HCT116 (cell line): ENCODE measurements around the gene HMGCS2. TPM values are rescaled to one million over a fixed set of nuclear protein-coding genes. Genes with fewer than 3 reads are reported as not detected.
"Not testable (repeated sequence)": the region's sequence is repeated elsewhere in the genome, so short reads cannot be mapped to it uniquely, and the experiment has no call there.

Experiments
- ATAC-seq: fragments of 200-7000 bp; cut with Tn5 transposase; 2 replicates; pipeline ENCODE4 v1.9.1; 2020; ENCODE audit warnings: mild to moderate bottlenecking, moderate library complexity
- BruUV-seq: library from RNA; stranded (reverse); fragments of 400-500 nt; replicated peaks from 2 replicates; lab custom pipeline; 2021; lab: Mats Ljungman, UMichigan
- CTCF ChIA-PET: fragments of 300-600 bp; sonication (Branson Sonifier 250); formaldehyde crosslinking; loops from one replicate; lab custom pipeline; 2021; ENCODE audit warnings: antibody characterized with exemption; lab: Charles Lee
- POLR2A ChIA-PET: fragments of 300-600, 350-600 bp; sonication (Branson Sonifier 250); formaldehyde crosslinking; loops from one replicate; lab custom pipeline; 2021; ENCODE audit warnings: antibody characterized with exemption; lab: Charles Lee
- RAD21 ChIA-PET, 2 experiments: fragments of 300-600 bp; sonication (Branson Sonifier 250); formaldehyde crosslinking; loops; one replicate each; lab custom pipeline; 2023; ENCODE audit warnings: low total read pairs in 2 of 2; ENCODE audit not compliant: uncharacterized antibody in 2 of 2, unreplicated experiment in 2 of 2, low non-redundant PET in 1 of 2; lab: Charles Lee
- DNase-seq: peaks from one replicate; pipeline ENCODE4 v3.0.0-alpha.2; 2010; ENCODE audit warnings: low read depth, low spot score
- H2AFZ ChIP-seq: fragments of 200-600 bp; shearing (Covaris generic), sonication (generic); 2 replicates; pipeline ENCODE4 v1.6.1; 2017; ENCODE audit warnings: low read depth, mixed run types, mixed read lengths, antibody characterized with exemption, low read length; ENCODE audit not compliant: poor library complexity, severe bottlenecking
- H3K27ac ChIP-seq: 2 replicates; pipeline ENCODE4 v1.5.1; 2012; ENCODE audit warnings: low read depth, low read length
- H3K27me3 ChIP-seq: fragments of 200-600 bp; sonication (generic); 2 replicates; pipeline ENCODE4 v1.6.1; 2016; ENCODE audit warnings: mixed run types, low read length, mixed read lengths; ENCODE audit not compliant: insufficient read depth
- H3K36me3 ChIP-seq, 2 experiments: fragments of 200-500 bp in 1 of 2; fragments of 200-600 bp in 1 of 2; sonication (Bioruptor generic) in 1 of 2; sonication (generic) in 1 of 2; 2 replicates each; pipeline versions ENCODE4 v1.5.1 to v1.6.1; 2014 to 2016; ENCODE audit warnings: low read length in 2 of 2, inconsistent platforms in 1 of 2, mixed read lengths in 1 of 2, mixed run types in 1 of 2; ENCODE audit not compliant: insufficient read depth in 2 of 2, control insufficient read depth in 1 of 2
- H3K4me1 ChIP-seq, 2 experiments: fragments of 200-600 bp in 1 of 2; sonication (generic) in 1 of 2; 2 replicates each; pipeline versions ENCODE4 v1.5.1 to v1.6.1; 2012 to 2017; ENCODE audit warnings: low read length in 2 of 2, inconsistent platforms in 1 of 2, mild to moderate bottlenecking in 1 of 2, mixed read lengths in 1 of 2, mixed run types in 1 of 2, moderate library complexity in 1 of 2; ENCODE audit not compliant: insufficient read depth in 2 of 2, control insufficient read depth in 1 of 2
- H3K4me2 ChIP-seq: fragments of 200-600 bp; sonication (generic); 2 replicates; pipeline ENCODE4 v1.6.1; 2017; ENCODE audit warnings: mixed run types, low read length, mixed read lengths
- H3K4me3 ChIP-seq, 2 experiments: fragments of 200-600 bp in 1 of 2; sonication (generic) in 1 of 2; replicated peaks in 1 of 2; 2 replicates each; pipeline ENCODE4 v1.5.1; 2011 to 2016; ENCODE audit warnings: low read length in 2 of 2, control low read depth in 1 of 2, low read depth in 1 of 2, mild to moderate bottlenecking in 1 of 2, mixed read lengths in 1 of 2, mixed run types in 1 of 2
- H3K79me2 ChIP-seq: fragments of 200-600 bp; sonication (generic); 2 replicates; pipeline ENCODE4 v1.6.1; 2017; ENCODE audit warnings: mild to moderate bottlenecking, mixed run types, low read length, moderate library complexity, mixed read lengths; ENCODE audit not compliant: insufficient read depth
- H3K9ac ChIP-seq: fragments of 200-600 bp; sonication (generic); 2 replicates; pipeline ENCODE4 v1.6.1; 2016; ENCODE audit warnings: low read length, mixed read lengths
- H3K9me2 ChIP-seq: fragments of 200-600 bp; sonication (generic), shearing (Covaris generic); 2 replicates; pipeline ENCODE4 v1.6.1; 2017; ENCODE audit warnings: mixed run types, mild to moderate bottlenecking, moderate library complexity; ENCODE audit not compliant: insufficient read depth
- H3K9me3 ChIP-seq, 2 experiments: fragments of 200-500 bp in 1 of 2; fragments of 200-600 bp in 1 of 2; sonication (Bioruptor generic) in 1 of 2; sonication (generic) in 1 of 2; 2 replicates each; pipeline ENCODE4 v1.6.1; 2014 to 2017; ENCODE audit warnings: low read length in 2 of 2, mixed read lengths in 2 of 2, inconsistent platforms in 1 of 2, low read depth in 1 of 2, mild to moderate bottlenecking in 1 of 2, mixed run types in 1 of 2, moderate library complexity in 1 of 2; ENCODE audit not compliant: control insufficient read depth in 1 of 2, insufficient read depth in 1 of 2
- H4K20me1 ChIP-seq: fragments of 200-600 bp; sonication (generic), shearing (Covaris generic); 2 replicates; pipeline ENCODE4 v1.6.1; 2017; ENCODE audit warnings: mixed run types, mild to moderate bottlenecking, moderate library complexity; ENCODE audit not compliant: insufficient read depth
- CEBPB ChIP-seq: IDR thresholded peaks from 2 replicates; pipeline ENCODE4 v1.6.1; 2012; ENCODE audit warnings: low read depth
- ELF1 ChIP-seq: IDR thresholded peaks from 2 replicates; pipeline ENCODE4 v1.6.1; 2012; ENCODE audit warnings: low read depth, borderline replicate concordance
- EZH2phosphoT487 ChIP-seq: fragments of 200-600 bp; IDR thresholded peaks from 2 replicates; pipeline ENCODE4 v1.6.1; 2018; ENCODE audit warnings: antibody characterized with exemption, borderline replicate concordance
- JUND ChIP-seq: IDR thresholded peaks from 2 replicates; pipeline ENCODE4 v1.6.1; 2012
- POLR2A ChIP-seq: IDR thresholded peaks from 2 replicates; pipeline ENCODE4 v1.7.0; 2011; ENCODE audit warnings: borderline replicate concordance; ENCODE audit not compliant: insufficient read depth, insufficient read length; ENCODE audit errors: extremely low read depth
- POLR2AphosphoS5 ChIP-seq: IDR thresholded peaks from 2 replicates; pipeline ENCODE4 v1.6.1; 2011; ENCODE audit warnings: mild to moderate bottlenecking, low read depth, low read length, moderate library complexity
- SIN3A ChIP-seq: IDR thresholded peaks from 2 replicates; pipeline ENCODE4 v1.6.1; 2012; ENCODE audit warnings: low read depth
- SRF ChIP-seq: IDR thresholded peaks from 2 replicates; pipeline ENCODE4 v1.6.1; 2012; ENCODE audit warnings: low read depth
- intact Hi-C: fragments of 100-400 bp; cut with micrococcal nuclease; formaldehyde crosslinking; loops from 2 replicates; pipeline ENCODE4 v1.10.0; 2022
- total RNA-seq: library from RNA; stranded (reverse); gene quantifications from one replicate; pipeline ENCODE4 v1.2.1, GENCODE V29; 2021; ENCODE audit not compliant: unreplicated experiment
- TF ChIP-seq, protein P1 (sequence below): IDR thresholded peaks from 2 replicates; pipeline ENCODE4 v1.6.1; 2011; ENCODE audit warnings: mild to moderate bottlenecking, low read length, moderate library complexity; ENCODE audit not compliant: insufficient replicate concordance; ENCODE audit errors: extremely low read depth

Gene HMGCS2
- total RNA-seq, 1 experiment from 2014 or later: 0.20 TPM

- peak overlapping the region; percentile 57 for H3K27ac ChIP-seq
- H3K36me3 ChIP-seq: no peaks in the 10 kb centered on the region
- DNase-seq (peak; percentile 19), ATAC-seq (peak; percentile 56)
- peak overlapping the region; percentile 92 to 96 for H3K4me3 ChIP-seq
- TF ChIP-seq EZH2phosphoT487 (no peak), POLR2AphosphoS5 (peak; percentile 48)
- H3K79me2 ChIP-seq: peaks cover 18% of the 10 kb centered on the region
- H3K9me3 ChIP-seq: no peaks in the 10 kb centered on the region
- H3K4me2 ChIP-seq: peak overlapping the region; percentile 94
- H3K27me3 ChIP-seq: no peaks in the 10 kb centered on the region
- ChIA-PET CTCF (interaction anchor here (0.8 to 1.4 kb wide), 3 partner anchors 26 to 37 kb away, joined by 3 to 4 read pairs (median 3); no protein-coding TSS in a partner anchor), POLR2A (interaction anchor here (1.1 to 1.4 kb wide), 3 partner anchors 10 to 91 kb away, joined by 3 to 8 read pairs (median 3); partner anchors contain the start of gene ZNF697), RAD21 (no interaction called here)
- intact Hi-C loops: no loop called here
- no TSS peak for BruUV-seq
- peak overlapping the region; percentile 64 for H3K9ac ChIP-seq
- no peaks in the 10 kb centered on the region for H3K9me2 ChIP-seq
- H3K4me1 ChIP-seq: peaks cover 16 to 18% of the 10 kb centered on the region in 2 experiments
- no peaks in the 10 kb centered on the region for H4K20me1 ChIP-seq
- H2AFZ ChIP-seq: peak overlapping the region; percentile 71
Observed at GRCh38 chr1:119712342-119713038, 56.2 kb downstream of the HMGCS2 start.

DNA sequence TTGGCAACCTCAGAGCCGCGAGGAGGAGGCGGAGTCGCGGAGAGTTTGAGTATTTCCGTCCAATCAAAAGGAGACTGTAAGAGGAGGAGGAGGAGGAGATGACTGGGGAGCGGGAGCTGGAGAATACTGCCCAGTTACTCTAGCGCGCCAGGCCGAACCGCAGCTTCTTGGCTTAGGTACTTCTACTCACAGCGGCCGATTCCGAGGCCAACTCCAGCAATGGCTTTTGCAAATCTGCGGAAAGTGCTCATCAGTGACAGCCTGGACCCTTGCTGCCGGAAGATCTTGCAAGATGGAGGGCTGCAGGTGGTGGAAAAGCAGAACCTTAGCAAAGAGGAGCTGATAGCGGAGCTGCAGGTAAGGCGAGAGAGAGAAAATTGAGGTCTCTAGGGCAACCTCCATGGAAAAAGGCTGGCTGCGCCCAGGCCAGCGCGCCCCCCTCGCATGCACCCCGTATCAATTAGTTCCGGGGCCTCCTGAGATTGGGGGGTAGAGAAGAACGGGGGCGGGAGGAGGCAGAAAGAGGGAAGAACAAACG is 56.8 kb downstream of the HMGCS2 start, which contains the start of gene PHGDH:
Gene PHGDH (plus strand): TSS at position 131 of the 538 bp plus-strand sequence. CDS start 89 bp downstream, at position 220.
- intact Hi-C loops: no loop called here
- TSS peak; percentile 84 for BruUV-seq
- DNase-seq: peak; percentile 80

DNA sequence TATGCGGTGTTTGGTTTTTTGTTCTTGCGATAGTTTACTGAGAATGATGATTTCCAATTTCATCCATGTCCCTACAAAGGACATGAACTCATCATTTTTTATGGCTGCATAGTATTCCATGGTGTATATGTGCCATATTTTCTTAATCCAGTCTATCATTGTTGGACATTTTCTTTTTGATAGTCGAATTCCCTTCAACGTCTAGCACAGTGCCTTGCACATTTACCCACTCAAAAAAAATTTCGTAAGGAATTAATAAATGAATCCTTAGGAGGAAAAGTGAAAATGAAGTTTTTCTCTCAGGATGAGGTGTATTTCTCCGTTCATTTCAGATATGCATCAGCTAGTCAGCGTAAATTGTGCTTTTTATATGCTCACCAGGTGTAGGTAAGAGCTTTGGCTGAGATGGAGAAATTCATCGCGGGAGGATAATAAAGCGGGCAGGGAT is 57.3 kb downstream of the HMGCS2 start:
- Histone ChIP-seq H2AFZ (peak overlapping the region; percentile 63), H3K79me2 (peaks cover 14% of the 10 kb centered on the region), H3K4me2 (peak overlapping the region; percentile 94), H3K27ac (peak overlapping the region; percentile 57; the same call in 1 of the 2 replicates), H3K4me1 (peaks cover 16 to 18% of the 10 kb centered on the region in 2 experiments), H3K4me3 (peak overlapping the region; percentile 92 to 96)
- BruUV-seq, H3K9me3 ChIP-seq, ATAC-seq, H3K36me3 ChIP-seq, intact Hi-C loops, H4K20me1 ChIP-seq, H3K27me3 ChIP-seq, H3K9ac ChIP-seq, DNase-seq, H3K9me2 ChIP-seq, RAD21 ChIA-PET: not testable (repeated sequence)
- CTCF ChIA-PET: interaction anchor here (1.0 to 1.6 kb wide), 3 partner anchors 25 to 37 kb away, joined by 3 to 6 read pairs (median 4); no protein-coding TSS in a partner anchor
- POLR2A ChIA-PET: interaction anchor here (0.8 to 1.4 kb wide), 4 partner anchors 8 to 90 kb away, joined by 3 to 8 read pairs (median 3); partner anchors contain the start of gene ZNF697

More for the DNA sequence above, 56.8 kb downstream of the HMGCS2 start, which contains the start of gene PHGDH:
- peak within 1 kb of the TSS; percentile 94 for H3K4me2 ChIP-seq
- no peaks in the 10 kb centered on the region for H3K9me3 ChIP-seq
- RAD21 ChIA-PET: no interaction called here
- peak; percentile 94 for ATAC-seq
- peak within 1 kb of the TSS; percentile 92 to 96 for H3K4me3 ChIP-seq
- no peaks in the 10 kb centered on the region for H3K9me2 ChIP-seq
- no peaks in the 10 kb centered on the region for H3K36me3 ChIP-seq
- H2AFZ ChIP-seq: peak within 1 kb of the TSS; percentile 71
- CTCF ChIA-PET: interaction anchor here (0.8 to 1.4 kb wide), 3 partner anchors 25 to 37 kb away, joined by 3 to 4 read pairs (median 3); no protein-coding TSS in a partner anchor
- peaks cover 16 to 18% of the 10 kb centered on the region in 2 experiments for H3K4me1 ChIP-seq
- POLR2A ChIA-PET: interaction anchor here (0.8 to 1.4 kb wide), 4 partner anchors 9 to 90 kb away, joined by 3 to 8 read pairs (median 3); partner anchors contain the start of gene ZNF697
- H3K9ac ChIP-seq: peak within 1 kb of the TSS; percentile 64
- H3K27ac ChIP-seq: peak within 1 kb of the TSS; percentile 57
- H4K20me1 ChIP-seq: no peaks in the 10 kb centered on the region
- TF ChIP-seq JUND (no peak), SIN3A (0 out of 2 replicates have a peak, but pooled peaks have one; percentile 33), CEBPB (peak; percentile 47; the same call in 1 of the 2 replicates), POLR2AphosphoS5 (peak; percentile 95), POLR2A (peak; percentile 74), ELF1 (no peak), SRF (no peak)
- TF ChIP-seq, protein P1, sequence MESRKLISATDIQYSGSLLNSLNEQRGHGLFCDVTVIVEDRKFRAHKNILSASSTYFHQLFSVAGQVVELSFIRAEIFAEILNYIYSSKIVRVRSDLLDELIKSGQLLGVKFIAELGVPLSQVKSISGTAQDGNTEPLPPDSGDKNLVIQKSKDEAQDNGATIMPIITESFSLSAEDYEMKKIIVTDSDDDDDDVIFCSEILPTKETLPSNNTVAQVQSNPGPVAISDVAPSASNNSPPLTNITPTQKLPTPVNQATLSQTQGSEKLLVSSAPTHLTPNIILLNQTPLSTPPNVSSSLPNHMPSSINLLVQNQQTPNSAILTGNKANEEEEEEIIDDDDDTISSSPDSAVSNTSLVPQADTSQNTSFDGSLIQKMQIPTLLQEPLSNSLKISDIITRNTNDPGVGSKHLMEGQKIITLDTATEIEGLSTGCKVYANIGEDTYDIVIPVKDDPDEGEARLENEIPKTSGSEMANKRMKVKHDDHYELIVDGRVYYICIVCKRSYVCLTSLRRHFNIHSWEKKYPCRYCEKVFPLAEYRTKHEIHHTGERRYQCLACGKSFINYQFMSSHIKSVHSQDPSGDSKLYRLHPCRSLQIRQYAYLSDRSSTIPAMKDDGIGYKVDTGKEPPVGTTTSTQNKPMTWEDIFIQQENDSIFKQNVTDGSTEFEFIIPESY: no peak
- H3K27me3 ChIP-seq: no peaks in the 10 kb centered on the region
- peaks cover 18% of the 10 kb centered on the region for H3K79me2 ChIP-seq
